ENCODE data around the gene PAGR1.
A peak's percentile ranks its signal among the peaks of the same experiment; 100 is the strongest.

PAGR1 gene

GRCh38 chr16:29848420-29849297 is 32.7 kb downstream of the PAGR1 start (continued):
- peak; percentile 84 for TF ChIP-seq PATZ1 (tag by site-specific recombination; IDR thresholded peaks at IDR 0.05)
- TF ChIP-seq ZNF114 (tag by site-specific recombination; IDR thresholded peaks at IDR 0.05): no peak
- no peak for TF ChIP-seq ZNF521 (tag by site-specific recombination; IDR thresholded peaks at IDR 0.05)
- TF ChIP-seq SP3 (tag by site-specific recombination; IDR thresholded peaks at IDR 0.05): no peak
- no peak for TF ChIP-seq TCF7L2 (IDR thresholded peaks at IDR 0.05; ENCODE audit: borderline replicate concordance, low read depth, low read length)
- TF ChIP-seq, protein P1, sequence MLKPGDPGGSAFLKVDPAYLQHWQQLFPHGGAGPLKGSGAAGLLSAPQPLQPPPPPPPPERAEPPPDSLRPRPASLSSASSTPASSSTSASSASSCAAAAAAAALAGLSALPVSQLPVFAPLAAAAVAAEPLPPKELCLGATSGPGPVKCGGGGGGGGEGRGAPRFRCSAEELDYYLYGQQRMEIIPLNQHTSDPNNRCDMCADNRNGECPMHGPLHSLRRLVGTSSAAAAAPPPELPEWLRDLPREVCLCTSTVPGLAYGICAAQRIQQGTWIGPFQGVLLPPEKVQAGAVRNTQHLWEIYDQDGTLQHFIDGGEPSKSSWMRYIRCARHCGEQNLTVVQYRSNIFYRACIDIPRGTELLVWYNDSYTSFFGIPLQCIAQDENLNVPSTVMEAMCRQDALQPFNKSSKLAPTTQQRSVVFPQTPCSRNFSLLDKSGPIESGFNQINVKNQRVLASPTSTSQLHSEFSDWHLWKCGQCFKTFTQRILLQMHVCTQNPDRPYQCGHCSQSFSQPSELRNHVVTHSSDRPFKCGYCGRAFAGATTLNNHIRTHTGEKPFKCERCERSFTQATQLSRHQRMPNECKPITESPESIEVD (tag by site-specific recombination; IDR thresholded peaks at IDR 0.05): no peak
- TF ChIP-seq ZIC2 (tag by site-specific recombination; IDR thresholded peaks at IDR 0.05): no peak
- no peak for TF ChIP-seq KLF7 (tag by site-specific recombination; IDR thresholded peaks at IDR 0.05; ENCODE audit: borderline replicate concordance)
- TF ChIP-seq ZNF621 (tag by site-specific recombination; IDR thresholded peaks at IDR 0.05): no peak
- peak; percentile 46; the same call in 1 of the 2 replicates for TF ChIP-seq ZEB2 (tag by site-specific recombination; IDR thresholded peaks at IDR 0.05)
- no peak for TF ChIP-seq HOXC10 (CRISPR knock-in tag; IDR thresholded peaks at IDR 0.05)
- no peak for TF ChIP-seq ZNF335 (tag by site-specific recombination; conservative IDR thresholded peaks at IDR 0.05)
- TF ChIP-seq INSM2 (tag by site-specific recombination; IDR thresholded peaks at IDR 0.05): no peak
- TF ChIP-seq CTCF (tag by site-specific recombination; IDR thresholded peaks at IDR 0.05): peak; percentile 89
- TF ChIP-seq ZNF777 (tag by site-specific recombination; IDR thresholded peaks at IDR 0.05; ENCODE audit: borderline replicate concordance): no peak
- no peak for TF ChIP-seq ZNF791 (tag by site-specific recombination; IDR thresholded peaks at IDR 0.05)
- peak; percentile 65; the same call in 1 of the 2 replicates for TF ChIP-seq TRIM28 (IDR thresholded peaks at IDR 0.05; ENCODE audit: borderline replicate concordance, low read length)
- TF ChIP-seq, protein P2, sequence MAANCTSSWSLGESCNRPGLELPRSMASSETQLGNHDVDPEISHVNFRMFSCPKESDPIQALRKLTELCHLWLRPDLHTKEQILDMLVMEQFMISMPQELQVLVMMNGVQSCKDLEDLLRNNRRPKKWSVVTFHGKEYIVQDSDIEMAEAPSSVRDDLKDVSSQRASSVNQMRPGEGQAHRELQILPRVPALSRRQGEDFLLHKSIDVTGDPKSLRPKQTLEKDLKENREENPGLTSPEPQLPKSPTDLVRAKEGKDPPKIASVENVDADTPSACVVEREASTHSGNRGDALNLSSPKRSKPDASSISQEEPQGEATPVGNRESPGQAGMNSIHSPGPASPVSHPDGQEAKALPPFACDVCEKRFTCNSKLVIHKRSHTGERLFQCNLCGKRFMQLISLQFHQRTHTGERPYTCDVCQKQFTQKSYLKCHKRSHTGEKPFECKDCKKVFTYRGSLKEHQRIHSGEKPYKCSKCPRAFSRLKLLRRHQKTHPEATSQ (tag by site-specific recombination; IDR thresholded peaks at IDR 0.05): no peak
- TF ChIP-seq ZNF211 (tag by site-specific recombination; IDR thresholded peaks at IDR 0.05; ENCODE audit: low read depth): no peak
- no peak for TF ChIP-seq ZNF416 (tag by site-specific recombination; IDR thresholded peaks at IDR 0.05)
- TF ChIP-seq ZSCAN23 (tag by site-specific recombination; IDR thresholded peaks at IDR 0.05): no peak
- TF ChIP-seq, protein P3, sequence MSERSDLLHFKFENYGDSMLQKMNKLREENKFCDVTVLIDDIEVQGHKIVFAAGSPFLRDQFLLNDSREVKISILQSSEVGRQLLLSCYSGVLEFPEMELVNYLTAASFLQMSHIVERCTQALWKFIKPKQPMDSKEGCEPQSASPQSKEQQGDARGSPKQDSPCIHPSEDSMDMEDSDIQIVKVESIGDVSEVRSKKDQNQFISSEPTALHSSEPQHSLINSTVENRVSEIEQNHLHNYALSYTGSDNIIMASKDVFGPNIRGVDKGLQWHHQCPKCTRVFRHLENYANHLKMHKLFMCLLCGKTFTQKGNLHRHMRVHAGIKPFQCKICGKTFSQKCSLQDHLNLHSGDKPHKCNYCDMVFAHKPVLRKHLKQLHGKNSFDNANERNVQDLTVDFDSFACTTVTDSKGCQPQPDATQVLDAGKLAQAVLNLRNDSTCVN (tag by site-specific recombination; optimal IDR thresholded peaks at IDR 0.05): no peak
- no peak for TF ChIP-seq ZNF248 (tag by site-specific recombination; IDR thresholded peaks at IDR 0.05)
- TF ChIP-seq SETDB1 (IDR thresholded peaks at IDR 0.05; ENCODE audit: insufficient read length, low read length): no peak
- peak; percentile 90 for TF ChIP-seq ZFP69B (tag by site-specific recombination; IDR thresholded peaks at IDR 0.05)
- TF ChIP-seq, protein P4, sequence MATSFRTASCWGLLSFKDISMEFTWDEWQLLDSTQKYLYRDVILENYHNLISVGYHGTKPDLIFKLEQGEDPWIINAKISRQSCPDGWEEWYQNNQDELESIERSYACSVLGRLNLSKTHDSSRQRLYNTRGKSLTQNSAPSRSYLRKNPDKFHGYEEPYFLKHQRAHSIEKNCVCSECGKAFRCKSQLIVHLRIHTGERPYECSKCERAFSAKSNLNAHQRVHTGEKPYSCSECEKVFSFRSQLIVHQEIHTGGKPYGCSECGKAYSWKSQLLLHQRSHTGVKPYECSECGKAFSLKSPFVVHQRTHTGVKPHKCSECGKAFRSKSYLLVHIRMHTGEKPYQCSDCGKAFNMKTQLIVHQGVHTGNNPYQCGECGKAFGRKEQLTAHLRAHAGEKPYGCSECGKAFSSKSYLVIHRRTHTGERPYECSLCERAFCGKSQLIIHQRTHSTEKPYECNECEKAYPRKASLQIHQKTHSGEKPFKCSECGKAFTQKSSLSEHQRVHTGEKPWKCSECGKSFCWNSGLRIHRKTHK (tag by site-specific recombination; IDR thresholded peaks at IDR 0.05): no peak
- TF ChIP-seq ZNF670 (tag by site-specific recombination; IDR thresholded peaks at IDR 0.05; ENCODE audit: low read depth): no peak
- TF ChIP-seq GLIS1 (tag by site-specific recombination; IDR thresholded peaks at IDR 0.05): no peak
- TF ChIP-seq ZNF654 (tag by site-specific recombination; IDR thresholded peaks at IDR 0.05; ENCODE audit: low read depth): peak; percentile 76
